Measurements from ENCODE around the gene TOMM20L. TPM values are rescaled to one million over a fixed set of nuclear protein-coding genes. Genes with fewer than 3 reads are reported as not detected.

Gene TOMM20L
- not detected in 5 replicates for total RNA-seq (2022; extraction: Qiagen RNA extraction)

DNA sequence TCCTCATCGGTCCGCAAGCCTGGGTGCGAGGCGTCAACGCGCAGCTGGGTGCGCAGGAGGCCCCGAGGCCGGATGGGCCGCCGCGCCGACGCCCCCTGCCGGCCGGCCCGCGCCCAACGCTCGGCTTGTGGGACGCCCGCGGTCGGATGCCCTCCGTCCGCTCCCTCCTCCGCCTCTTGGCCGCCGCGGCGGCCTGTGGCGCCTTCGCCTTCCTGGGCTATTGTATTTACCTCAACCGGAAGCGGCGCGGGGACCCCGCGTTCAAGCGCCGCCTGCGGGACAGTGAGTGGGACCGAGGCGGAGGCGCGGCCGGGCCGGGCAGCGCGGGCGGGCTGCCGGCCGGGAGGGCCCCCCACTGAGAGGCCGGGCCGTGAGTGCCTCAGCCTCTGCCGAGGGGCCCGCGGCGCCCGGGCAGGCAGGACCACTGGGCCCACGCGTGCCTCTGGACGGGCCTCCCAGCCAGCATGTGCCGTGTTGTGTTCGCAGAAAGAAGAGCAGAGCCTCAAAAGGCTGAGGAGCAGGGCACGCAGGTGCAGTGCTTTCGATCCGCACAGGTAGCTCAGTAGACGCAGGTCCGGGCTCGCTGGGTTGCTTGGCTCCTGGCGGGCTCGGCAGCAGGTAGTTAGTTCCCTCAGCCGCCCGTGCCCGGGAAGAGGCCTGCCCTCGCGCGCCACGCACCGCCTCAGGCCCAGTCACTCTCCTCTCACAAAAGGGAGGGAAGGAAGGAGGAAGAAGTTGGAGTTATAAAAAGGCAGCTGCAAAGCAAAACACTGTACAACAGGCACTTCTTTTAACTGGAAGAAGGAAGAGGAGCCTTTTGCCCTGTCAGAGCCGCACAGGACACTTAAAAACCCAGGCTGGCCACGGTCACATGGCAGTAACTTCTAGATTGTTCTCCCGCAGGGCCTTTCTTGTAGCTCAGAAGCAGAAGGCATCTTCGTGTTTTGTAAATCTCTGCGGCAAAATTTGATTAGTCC is at the start of gene TOMM20L:
TSS of gene TOMM20L (plus strand) at position 119 of the 977 bp plus-strand sequence. CDS start at position 147, 28 bp downstream.

DNA sequence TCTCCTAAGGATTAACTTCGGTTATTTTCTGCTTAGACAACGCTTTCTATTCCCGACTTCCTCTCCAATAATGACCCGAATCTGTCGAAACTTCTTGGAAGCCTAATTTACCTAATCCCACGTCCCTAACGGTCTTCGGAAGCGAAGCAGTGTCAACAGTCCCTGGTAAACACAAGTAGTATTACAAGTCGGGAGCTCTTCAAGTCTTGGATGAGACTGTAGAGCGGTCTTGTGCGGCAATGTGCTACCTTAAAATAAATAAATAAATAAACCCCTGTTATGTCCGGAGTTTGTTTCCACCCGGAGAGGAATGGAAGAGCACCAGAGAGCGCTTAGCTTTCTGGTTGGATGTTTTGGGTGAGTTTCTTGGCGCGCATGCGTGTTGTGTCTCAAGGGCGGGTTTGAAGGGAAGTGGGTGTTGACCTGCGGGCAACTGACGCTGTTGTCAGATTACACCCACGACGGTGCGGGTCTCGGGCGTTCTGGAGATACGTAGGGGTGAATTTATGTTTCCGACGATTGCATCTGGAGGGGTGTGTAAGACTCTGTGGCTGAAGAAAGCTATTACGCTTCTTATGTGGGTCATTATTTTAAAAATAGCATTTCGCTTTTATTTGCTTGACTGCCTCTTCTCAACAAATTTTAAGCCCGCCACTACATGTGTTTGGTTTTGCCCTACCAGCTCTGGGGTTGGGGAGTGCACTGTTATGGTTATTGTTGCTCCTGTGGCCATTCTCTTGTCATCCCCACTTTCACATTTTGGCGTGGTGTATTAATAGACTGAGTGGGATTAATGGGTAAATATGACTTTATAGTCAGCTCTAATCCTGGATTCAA is 31.8 kb downstream of the TOMM20L start, which contains the start of the genes KIAA0586 and TIMM9:
TSS of gene KIAA0586 (plus strand) at position 439 of the 837 bp plus-strand sequence. CDS start 546 bp downstream, outside the sequence.
TSS of gene TIMM9 (minus strand) at position 251 of the 837 bp plus-strand sequence. CDS start 15,586 bp downstream, outside the sequence.

Other genes with a start within 250 kb of the TOMM20L start
- 0.17 to 1.5 TPM (median 0.77 TPM) in 5 replicates for gene ARMH4, start 243.7 kb upstream of the TOMM20L start, total RNA-seq (2022; extraction: Qiagen RNA extraction)
- 42.4 to 52.1 TPM (median 45.1 TPM) in 5 replicates for gene ACTR10, start 195.8 kb upstream of the TOMM20L start, total RNA-seq (2022; extraction: Qiagen RNA extraction)
- gene PSMA3, start 151.1 kb upstream of the TOMM20L start, total RNA-seq (2022; extraction: Qiagen RNA extraction), result 176 to 266 TPM (median 188 TPM) in 5 replicates
- gene ARID4A, start 97.4 kb upstream of the TOMM20L start, total RNA-seq (2022; extraction: Qiagen RNA extraction), result 4.1 to 5.5 TPM (median 5.2 TPM) in 5 replicates
- 62.1 to 82.3 TPM (median 71.7 TPM) in 5 replicates for gene TIMM9, start 31.6 kb downstream of the TOMM20L start, total RNA-seq (2022; extraction: Qiagen RNA extraction)
- 7.0 to 11.0 TPM (median 8.0 TPM) in 5 replicates for gene KIAA0586, start 31.8 kb downstream of the TOMM20L start, total RNA-seq (2022; extraction: Qiagen RNA extraction)
- 0.31 to 0.65 TPM (median 0.61 TPM) in 5 replicates for gene DACT1, start 242.0 kb downstream of the TOMM20L start, total RNA-seq (2022; extraction: Qiagen RNA extraction)